Ovary (tissue), 9 donors: ENCODE measurements around the gene BDNF. TPM values are rescaled to one million over a fixed set of nuclear protein-coding genes. Genes with fewer than 3 reads are reported as not detected.

Experiments used
- DNase-seq, 5 donors: peaks; one replicate each; pipeline ENCODE4 v3.0.0-alpha.2; 2019 to 2020
- H3K27ac ChIP-seq, 2 donors: fragments of 200-600 bp; one replicate each; pipeline versions ENCODE4 v1.5.1 to v1.8.0; 2019 to 2022
- H3K27me3 ChIP-seq: fragments of 200-600 bp; one replicate; pipeline ENCODE4 v1.8.0; 2022
- H3K36me3 ChIP-seq: fragments of 200-600 bp; sonication (generic); one replicate; pipeline ENCODE4 v1.5.1; 2019
- H3K4me1 ChIP-seq: one replicate; pipeline ENCODE4 v1.8.1; 2013; ENCODE audit warnings: mild to moderate bottlenecking, moderate library complexity; ENCODE audit not compliant: insufficient read depth
- H3K4me3 ChIP-seq: fragments of 200-600 bp; sonication (generic); one replicate; pipeline ENCODE4 v1.5.1; 2017
- H3K9me3 ChIP-seq, 2 donors: fragments of 200-600 bp in 1 of 2; sonication (generic) in 1 of 2; one replicate each; pipeline versions ENCODE4 v1.5.1 to v1.8.1; 2013 to 2019; ENCODE audit warnings: mild to moderate bottlenecking in 1 of 2, moderate library complexity in 1 of 2
- EP300 ChIP-seq: sonication (generic); formaldehyde crosslinking; IDR thresholded peaks from one replicate; pipeline ENCODE4 v1.6.1; 2017; ENCODE audit warnings: antibody characterized with exemption
- POLR2A ChIP-seq: fragments of 450-650 bp; IDR thresholded peaks from one replicate; pipeline ENCODE4 v1.6.1; 2017; ENCODE audit warnings: antibody characterized with exemption, mild to moderate bottlenecking, moderate library complexity
- WGBS, 3 donors: extraction: QIAGEN DNeasy Blood & Tissue Kit in 1 of 3; methylation state at CpG; one replicate each; pipeline versions ENCODE4 v1.1.5 to v1.1.7; 2013 to 2017; 5-methylcytosine and 5-hydroxymethylcytosine counted together
- intact Hi-C, 4 donors: fragments of 100-400 bp; cut with DNase I; formaldehyde crosslinking; loops; one replicate each; pipeline versions ENCODE4 v1.11.0 to v1.15.1; 2022 to 2023
- polyA plus RNA-seq, 2 donors: library from polyadenylated mRNA; stranded (reverse); fragments of 200-250 nt in 1 of 2; fragments of 350-450 nt in 1 of 2; fragmentation: Illumina TruSeq in 1 of 2; extraction: RNeasy Lipid Tissue Mini Kit (QIAGEN cat#74804) in 1 of 2; gene quantifications; one replicate each; pipeline ENCODE4 v1.2.3, GENCODE V29; 2013 to 2014
- total RNA-seq, 7 donors: library from RNA; depleted of rRNA in 2 of 7; stranded (reverse); fragments of >200 nt in 2 of 7; fragmentation: NEBNext Ultra II Directional in 3 of 7; extraction: Animal tissue kit (Norgen Biotek cat#: 25700) in 3 of 7; gene quantifications; one replicate each; pipeline versions ENCODE4 v1.1.0 to v1.2.4, GENCODE V29; 2016 to 2023
- TF ChIP-seq, protein P1 (sequence below), 3 donors: fragments of 450-650 bp in 2 of 3; fragments of 200-600 bp in 1 of 3; IDR thresholded peaks; one replicate each; pipeline versions ENCODE4 v1.5.1 to v1.8.0; 2016 to 2022; ENCODE audit warnings: antibody characterized with exemption in 3 of 3, mild to moderate bottlenecking in 1 of 3
- donor health status: DM: no; HTN: no; CAD: no; lungs with moderate emphysema.
- donor health status: DM: no; HTN: no; CAD: no.
- donor health status: Bipolar disorder and iron deficiency.
- donor health status: DM: yes; HTN: yes; CAD: no.
- donor health status: DM: no; HTN: no; CAD: no.
- donor health status: DM: yes; HTN: yes; CAD: no.

BDNF gene
- total and polyA plus RNA-seq, 9 donors, result 0.10 to 2.6 (median 0.65) TPM; not detected in 1

DNA sequence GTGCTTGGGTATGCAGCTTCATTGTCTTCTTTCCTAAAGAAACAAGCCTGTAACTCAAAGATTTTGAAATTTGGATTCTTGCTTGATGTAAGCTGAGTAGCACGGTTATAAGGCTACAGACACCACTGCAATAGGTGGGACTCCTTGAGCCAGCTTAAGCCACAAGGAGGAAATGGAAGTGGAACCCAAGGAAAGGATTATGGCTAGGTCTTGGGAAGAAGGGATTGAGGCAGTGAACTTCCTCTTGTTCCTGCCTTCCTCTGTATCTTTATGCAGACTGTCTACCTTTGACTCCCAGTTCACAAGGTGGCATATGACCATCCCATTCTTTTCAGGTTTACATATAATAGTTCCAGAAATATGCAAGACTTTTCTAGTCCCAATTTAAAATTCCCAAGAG is 72.3 kb downstream of the BDNF start:
- no peak for TF ChIP-seq POLR2A
- no peak for TF ChIP-seq EP300
- TF ChIP-seq, protein P1, sequence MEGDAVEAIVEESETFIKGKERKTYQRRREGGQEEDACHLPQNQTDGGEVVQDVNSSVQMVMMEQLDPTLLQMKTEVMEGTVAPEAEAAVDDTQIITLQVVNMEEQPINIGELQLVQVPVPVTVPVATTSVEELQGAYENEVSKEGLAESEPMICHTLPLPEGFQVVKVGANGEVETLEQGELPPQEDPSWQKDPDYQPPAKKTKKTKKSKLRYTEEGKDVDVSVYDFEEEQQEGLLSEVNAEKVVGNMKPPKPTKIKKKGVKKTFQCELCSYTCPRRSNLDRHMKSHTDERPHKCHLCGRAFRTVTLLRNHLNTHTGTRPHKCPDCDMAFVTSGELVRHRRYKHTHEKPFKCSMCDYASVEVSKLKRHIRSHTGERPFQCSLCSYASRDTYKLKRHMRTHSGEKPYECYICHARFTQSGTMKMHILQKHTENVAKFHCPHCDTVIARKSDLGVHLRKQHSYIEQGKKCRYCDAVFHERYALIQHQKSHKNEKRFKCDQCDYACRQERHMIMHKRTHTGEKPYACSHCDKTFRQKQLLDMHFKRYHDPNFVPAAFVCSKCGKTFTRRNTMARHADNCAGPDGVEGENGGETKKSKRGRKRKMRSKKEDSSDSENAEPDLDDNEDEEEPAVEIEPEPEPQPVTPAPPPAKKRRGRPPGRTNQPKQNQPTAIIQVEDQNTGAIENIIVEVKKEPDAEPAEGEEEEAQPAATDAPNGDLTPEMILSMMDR (IDR thresholded peaks at IDR 0.05), result no peak
- WGBS, 3 donors, result 74 to 90% (median 80%) methylated on average over 1 of the region's 1 CpG
- Histone ChIP-seq H3K27ac (no peak overlapping the region), H3K27me3 (no peaks in the 10 kb centered on the region), H3K4me1 (no peaks in the 10 kb centered on the region), H3K36me3 (no peaks in the 10 kb centered on the region), H3K4me3 (no peak overlapping the region), H3K9me3 (no peaks in the 10 kb centered on the region)
- DNase-seq, result no peak
- intact Hi-C loops, result no loop called here

DNA sequence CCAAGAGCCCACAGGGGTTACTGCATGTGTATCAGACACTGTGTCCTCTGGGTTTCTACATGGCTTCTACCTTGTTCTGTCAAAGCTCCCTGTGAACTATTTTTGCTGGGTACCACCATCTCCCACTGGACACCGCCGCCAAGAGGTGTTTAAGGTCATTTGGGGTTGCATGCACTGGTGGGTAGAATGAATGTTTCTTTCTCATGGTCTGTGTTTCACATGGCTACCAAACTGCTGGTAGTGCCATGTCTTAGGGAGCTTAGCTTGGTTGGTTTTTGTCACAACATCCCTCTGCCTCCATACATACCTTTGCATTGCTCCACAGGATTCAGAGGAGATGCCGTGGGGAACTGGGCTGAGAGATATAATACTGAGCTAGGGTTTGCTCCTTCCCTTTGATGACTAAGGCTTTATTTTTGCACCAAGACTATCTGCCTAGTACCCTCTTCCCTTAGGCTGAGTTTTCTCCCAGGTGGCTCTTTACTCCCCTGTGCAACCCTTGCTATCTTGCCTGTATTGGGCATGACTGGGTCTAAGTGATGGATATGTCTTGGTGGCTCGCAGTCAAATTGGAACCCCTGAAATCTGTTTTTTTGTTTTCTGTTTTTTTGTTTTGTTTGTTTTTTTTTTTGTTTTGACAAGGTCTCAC is 73.2 kb downstream of the BDNF start:
- no peak overlapping the region for H3K27ac ChIP-seq
- WGBS, 3 donors, result 94 to 98% (median 98%) methylated on average over 4 of the region's 4 CpGs
- H3K36me3 ChIP-seq, result no peaks in the 10 kb centered on the region
- DNase-seq, result no peak
- intact Hi-C loops, result no loop called here
- no peaks in the 10 kb centered on the region for H3K27me3 ChIP-seq
- no peaks in the 10 kb centered on the region for H3K9me3 ChIP-seq
- H3K4me3 ChIP-seq, result no peak overlapping the region
- TF ChIP-seq, protein P1 (IDR thresholded peaks at IDR 0.05), result no peak
- TF ChIP-seq POLR2A (no peak), EP300 (no peak)
- no peaks in the 10 kb centered on the region for H3K4me1 ChIP-seq

DNA sequence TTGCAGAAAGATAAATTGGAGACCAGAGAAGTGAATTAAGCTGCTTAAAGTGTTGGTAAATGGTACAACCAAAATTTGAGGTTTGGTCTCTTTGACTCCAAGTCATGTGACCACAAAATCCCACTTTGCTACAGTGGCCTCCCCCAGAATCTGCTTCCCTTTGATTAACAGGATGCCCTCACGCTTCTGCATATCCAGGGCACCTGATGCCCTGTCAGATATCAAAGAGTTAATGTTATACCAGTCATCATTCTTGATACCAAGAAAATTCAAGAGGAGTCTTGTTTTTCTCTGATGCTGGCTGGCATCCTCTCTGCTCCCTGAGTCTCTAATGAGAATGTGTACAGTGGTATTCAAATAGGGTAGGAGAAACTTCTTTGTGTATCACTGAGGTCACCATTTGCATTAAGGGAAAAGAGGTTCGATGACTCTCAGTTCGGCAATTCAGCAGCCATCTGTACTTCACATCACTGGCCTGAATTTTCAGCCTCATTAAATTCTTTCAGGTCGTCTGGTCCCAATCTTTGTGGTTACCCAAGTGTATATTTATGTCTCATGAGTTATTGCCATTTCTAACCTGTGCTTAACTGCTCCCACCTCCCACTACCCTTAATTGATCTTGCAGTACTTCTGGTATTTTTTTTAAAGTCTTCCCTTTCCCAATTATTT is 73.9 kb downstream of the BDNF start:
- 85 to 91% (median 86%) methylated on average over 4 of the region's 4 CpGs for WGBS, 3 donors
- TF ChIP-seq POLR2A, result no peak
- TF ChIP-seq EP300, result no peak
- TF ChIP-seq, protein P1 (IDR thresholded peaks at IDR 0.05), result no peak
- intact Hi-C loops, result no loop called here
- Histone ChIP-seq H3K9me3 (no peaks in the 10 kb centered on the region), H3K4me3 (no peak overlapping the region), H3K4me1 (no peaks in the 10 kb centered on the region), H3K27ac (no peak overlapping the region), H3K27me3 (no peaks in the 10 kb centered on the region), H3K36me3 (no peaks in the 10 kb centered on the region)
- no peak for DNase-seq

DNA sequence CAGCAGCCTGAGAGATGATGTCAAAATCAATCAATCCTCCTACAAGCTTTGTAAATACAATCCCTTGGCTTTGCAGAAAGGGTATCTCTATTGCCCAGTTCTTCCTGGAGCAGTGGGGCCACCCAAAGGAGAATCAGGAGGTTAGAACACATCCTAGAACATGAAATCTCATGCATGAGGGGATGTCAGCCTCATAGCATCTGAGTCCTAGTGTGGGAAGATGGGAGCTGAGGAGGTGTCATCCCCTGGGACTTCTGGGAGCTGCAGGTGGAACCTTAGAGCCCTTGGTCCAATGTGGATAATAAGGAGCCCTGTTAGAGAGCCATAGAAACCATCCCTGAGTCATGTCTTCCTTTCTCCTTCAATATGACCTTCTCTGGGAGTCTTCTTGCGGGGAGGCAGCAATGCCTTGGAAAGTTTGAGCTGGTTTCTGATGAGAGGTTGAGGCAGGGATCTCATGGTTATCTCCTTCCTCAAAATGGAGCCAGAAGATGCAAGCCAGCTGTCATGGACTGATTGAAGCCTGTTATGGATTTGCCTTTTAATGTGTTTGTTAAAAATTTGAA is 74.8 kb downstream of the BDNF start:
- WGBS, 3 donors, result 32 to 100% (median 100%) methylated on average over 1 of the region's 1 CpG
- H3K27me3 ChIP-seq, result no peaks in the 10 kb centered on the region
- no peaks in the 10 kb centered on the region for H3K4me1 ChIP-seq
- H3K4me3 ChIP-seq, result no peak overlapping the region
- intact Hi-C loops, result no loop called here
- H3K36me3 ChIP-seq, result no peaks in the 10 kb centered on the region
- DNase-seq, result no peak
- TF ChIP-seq POLR2A (no peak), EP300 (no peak)
- TF ChIP-seq, protein P1 (IDR thresholded peaks at IDR 0.05), result no peak
- no peak overlapping the region for H3K27ac ChIP-seq
- no peaks in the 10 kb centered on the region for H3K9me3 ChIP-seq
